Measurements from ENCODE around the gene FBXL5. TPM values are rescaled to one million over a fixed set of nuclear protein-coding genes. Genes with fewer than 3 reads are reported as not detected.
A peak's percentile ranks its signal among the peaks of the same experiment; 100 is the strongest.

Gene FBXL5
- 10 to 100 TPM; 22.4 to 26.3 TPM for total RNA-seq

- peak; percentile 83 for ATAC-seq (replicated peaks)
- peak within 1 kb of the TSS; percentile 99 for H3K4me3 Mint-ChIP-seq
- H3K4me1 Mint-ChIP-seq: peaks cover 32% of the 10 kb centered on the region
- H3K27ac Mint-ChIP-seq: peak within 1 kb of the TSS; percentile 96
- peaks cover 5% of the 10 kb centered on the region for H3K36me3 Mint-ChIP-seq (ENCODE audit: low read depth)
- H3K9me3 Mint-ChIP-seq: no peaks in the 10 kb centered on the region
- no peaks in the 10 kb centered on the region for H3K27me3 Mint-ChIP-seq
Measured at GRCh38 chr4:15655223-15656037, at the start of gene FBXL5. TSS of gene FBXL5 (minus strand) at chr4:15655357. CDS start at chr4:15655287, 70 bp downstream.

GRCh38 chr4:15704129-15704528 is 49.0 kb upstream of the FBXL5 start:
- Mint-ChIP-seq H3K4me1 (peaks cover 3% of the 10 kb centered on the region), H3K36me3 (ENCODE audit: low read depth) (no peaks in the 10 kb centered on the region), H3K9me3 (no peaks in the 10 kb centered on the region), H3K27ac (no peak overlapping the region), H3K4me3 (peak overlapping the region; percentile 79), H3K27me3 (peaks cover 4% of the 10 kb centered on the region)
- no peak for ATAC-seq (replicated peaks)

- H3K27ac Mint-ChIP-seq: no peak overlapping the region
- ATAC-seq (replicated peaks): peak; percentile 7
Measured at GRCh38 chr4:15703439-15703838, 48.3 kb upstream of the FBXL5 start.

GRCh38 chr4:15702941-15703403 is 47.8 kb upstream of the FBXL5 start, which contains the start of gene BST1:
TSS of gene BST1 (plus strand) at chr4:15703065. CDS start at chr4:15703145, 80 bp downstream.
- peak within 1 kb of the TSS; percentile 79 for H3K4me3 Mint-ChIP-seq
- peaks cover 4% of the 10 kb centered on the region for H3K27me3 Mint-ChIP-seq
- H3K36me3 Mint-ChIP-seq (ENCODE audit: low read depth): no peaks in the 10 kb centered on the region
- no peak within 1 kb of the TSS for H3K27ac Mint-ChIP-seq
- no peaks in the 10 kb centered on the region for H3K4me1 Mint-ChIP-seq
- no peaks in the 10 kb centered on the region for H3K9me3 Mint-ChIP-seq
- peak; percentile 75 for ATAC-seq (replicated peaks)

More at GRCh38 chr4:15703439-15703838, 48.3 kb upstream of the FBXL5 start:
- Mint-ChIP-seq H3K36me3 (ENCODE audit: low read depth) (no peaks in the 10 kb centered on the region), H3K9me3 (no peaks in the 10 kb centered on the region), H3K4me3 (peak overlapping the region; percentile 79), H3K27me3 (peaks cover 4% of the 10 kb centered on the region), H3K4me1 (no peaks in the 10 kb centered on the region)

- Mint-ChIP-seq H3K36me3 (ENCODE audit: low read depth) (no peaks in the 10 kb centered on the region), H3K9me3 (no peaks in the 10 kb centered on the region), H3K4me1 (no peaks in the 10 kb centered on the region), H3K4me3 (no peak overlapping the region), H3K27me3 (peaks cover 8% of the 10 kb centered on the region), H3K27ac (no peak overlapping the region)
- ATAC-seq (replicated peaks): no peak
Measured at GRCh38 chr4:15696866-15697265, 41.7 kb upstream of the FBXL5 start.

- no peak for ATAC-seq (replicated peaks)
- Mint-ChIP-seq H3K27ac (no peak overlapping the region), H3K4me1 (no peaks in the 10 kb centered on the region), H3K9me3 (no peaks in the 10 kb centered on the region), H3K4me3 (no peak overlapping the region), H3K27me3 (peaks cover 8% of the 10 kb centered on the region), H3K36me3 (ENCODE audit: low read depth) (no peaks in the 10 kb centered on the region)
Measured at GRCh38 chr4:15695729-15696128, 40.6 kb upstream of the FBXL5 start.

- H3K27me3 Mint-ChIP-seq: peaks cover 8% of the 10 kb centered on the region
- H3K27ac Mint-ChIP-seq: no peak overlapping the region
- no peaks in the 10 kb centered on the region for H3K9me3 Mint-ChIP-seq
- no peaks in the 10 kb centered on the region for H3K4me1 Mint-ChIP-seq
- no peak for ATAC-seq (replicated peaks)
- H3K36me3 Mint-ChIP-seq (ENCODE audit: low read depth): no peaks in the 10 kb centered on the region
- no peak overlapping the region for H3K4me3 Mint-ChIP-seq
Measured at GRCh38 chr4:15695240-15695699, 40.1 kb upstream of the FBXL5 start.

GRCh38 chr4:15694431-15694830 is 39.3 kb upstream of the FBXL5 start:
- no peaks in the 10 kb centered on the region for H3K9me3 Mint-ChIP-seq
- peaks cover 5% of the 10 kb centered on the region for H3K27me3 Mint-ChIP-seq
- H3K4me1 Mint-ChIP-seq: no peaks in the 10 kb centered on the region
- H3K4me3 Mint-ChIP-seq: no peak overlapping the region
- no peaks in the 10 kb centered on the region for H3K36me3 Mint-ChIP-seq (ENCODE audit: low read depth)
- no peak overlapping the region for H3K27ac Mint-ChIP-seq
- ATAC-seq (replicated peaks): no peak

- no peak overlapping the region for H3K4me3 Mint-ChIP-seq
- H3K4me1 Mint-ChIP-seq: no peaks in the 10 kb centered on the region
- peaks cover 11% of the 10 kb centered on the region for H3K36me3 Mint-ChIP-seq (ENCODE audit: low read depth)
- no peaks in the 10 kb centered on the region for H3K9me3 Mint-ChIP-seq
- ATAC-seq (replicated peaks): no peak
- peaks cover 5% of the 10 kb centered on the region for H3K27me3 Mint-ChIP-seq
- no peak overlapping the region for H3K27ac Mint-ChIP-seq
Measured at GRCh38 chr4:15692602-15693001, 37.4 kb upstream of the FBXL5 start.

- no peak for ATAC-seq (replicated peaks)
- H3K9me3 Mint-ChIP-seq: no peaks in the 10 kb centered on the region
- no peaks in the 10 kb centered on the region for H3K27me3 Mint-ChIP-seq
- H3K4me3 Mint-ChIP-seq: no peak overlapping the region
- no peak overlapping the region for H3K27ac Mint-ChIP-seq
- no peaks in the 10 kb centered on the region for H3K4me1 Mint-ChIP-seq
- peaks cover 22% of the 10 kb centered on the region for H3K36me3 Mint-ChIP-seq (ENCODE audit: low read depth)
Measured at GRCh38 chr4:15691346-15692135, 36.4 kb upstream of the FBXL5 start.

- ATAC-seq (replicated peaks): no peak
- Mint-ChIP-seq H3K4me3 (no peak overlapping the region), H3K27me3 (no peaks in the 10 kb centered on the region), H3K4me1 (no peaks in the 10 kb centered on the region), H3K36me3 (ENCODE audit: low read depth) (peaks cover 28% of the 10 kb centered on the region), H3K9me3 (no peaks in the 10 kb centered on the region), H3K27ac (no peak overlapping the region)
Measured at GRCh38 chr4:15690020-15690809, 35.1 kb upstream of the FBXL5 start.

- Mint-ChIP-seq H3K4me3 (no peak overlapping the region), H3K27me3 (no peaks in the 10 kb centered on the region), H3K4me1 (no peaks in the 10 kb centered on the region), H3K27ac (no peak overlapping the region), H3K9me3 (no peaks in the 10 kb centered on the region), H3K36me3 (ENCODE audit: low read depth) (peaks cover 28% of the 10 kb centered on the region)
- no peak for ATAC-seq (replicated peaks)
Measured at GRCh38 chr4:15689540-15689939, 34.4 kb upstream of the FBXL5 start.

GRCh38 chr4:15688051-15688450 is 32.9 kb upstream of the FBXL5 start:
- no peak overlapping the region for H3K4me3 Mint-ChIP-seq
- H3K36me3 Mint-ChIP-seq (ENCODE audit: low read depth): peaks cover 28% of the 10 kb centered on the region
- H3K27ac Mint-ChIP-seq: no peak overlapping the region
- no peaks in the 10 kb centered on the region for H3K9me3 Mint-ChIP-seq
- H3K27me3 Mint-ChIP-seq: no peaks in the 10 kb centered on the region
- no peak for ATAC-seq (replicated peaks)
- H3K4me1 Mint-ChIP-seq: peaks cover 9% of the 10 kb centered on the region

GRCh38 chr4:15684498-15684897 is 29.3 kb upstream of the FBXL5 start:
- no peaks in the 10 kb centered on the region for H3K27me3 Mint-ChIP-seq
- peaks cover 28% of the 10 kb centered on the region for H3K4me1 Mint-ChIP-seq
- no peak overlapping the region for H3K4me3 Mint-ChIP-seq
- H3K9me3 Mint-ChIP-seq: no peaks in the 10 kb centered on the region
- peaks cover 51% of the 10 kb centered on the region for H3K36me3 Mint-ChIP-seq (ENCODE audit: low read depth)
- H3K27ac Mint-ChIP-seq: no peak overlapping the region
- no peak for ATAC-seq (replicated peaks)
